Activated CD8-positive, alpha-beta memory T cell treated with anti-CD3 and anti-CD28 coated beads, Interleukin-2, amount 50 U/mL, for 1 hour (primary cell): ENCODE measurements around the gene CLEC11A.
"Not testable (repeated sequence)": the region's sequence is repeated elsewhere in the genome, so short reads cannot be mapped to it uniquely, and the experiment has no call there.

Source experiments
- DNase-seq: peaks from one replicate; pipeline ENCODE4 v3.0.0-alpha.2; 2020; ENCODE audit errors: extremely low read depth

The CLEC11A gene

GRCh38 chr19:50721441-50722137 is 1.6 kb upstream of the CLEC11A start:
- DNase-seq: no peak

DNA sequence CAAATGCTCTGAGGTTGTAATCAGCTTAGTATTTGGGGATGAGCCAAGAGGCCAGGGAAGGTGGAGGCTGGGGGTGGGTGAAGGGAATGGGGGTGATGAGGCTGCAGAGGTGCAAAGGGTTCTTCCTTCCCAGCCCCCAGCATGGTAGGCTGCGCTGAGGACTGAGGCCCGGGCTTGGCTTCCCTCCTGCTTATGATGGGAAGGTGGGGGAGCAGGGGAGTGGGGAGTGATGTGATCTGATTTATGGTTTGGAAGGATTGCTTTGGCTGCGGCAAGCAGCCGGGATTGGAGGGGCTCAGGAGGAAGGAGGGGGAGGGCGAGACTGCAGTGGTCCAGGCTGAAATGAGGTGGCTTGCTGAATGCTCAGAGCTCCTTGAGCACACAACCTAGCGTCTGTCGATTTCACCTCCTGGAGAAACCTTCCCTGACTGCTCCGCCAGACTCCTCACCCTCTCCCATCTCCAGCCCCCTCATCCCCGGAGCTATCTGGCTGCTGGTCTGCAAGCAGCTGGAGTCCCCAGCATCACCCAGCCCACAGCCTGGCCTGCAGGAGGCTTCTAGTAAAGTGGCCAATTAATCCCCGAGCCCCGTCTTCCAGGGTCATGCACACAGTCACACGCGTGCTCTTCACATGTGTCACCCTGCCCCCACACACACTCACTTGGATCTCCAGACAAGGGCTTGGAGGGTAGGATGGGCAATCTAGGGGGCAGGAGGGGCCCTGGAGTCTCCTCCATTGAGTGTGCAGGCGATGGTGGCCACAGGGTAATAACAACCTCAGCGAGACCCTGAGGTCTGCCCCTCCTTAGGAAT is 757 bp upstream of the CLEC11A start:
- no peak for DNase-seq

DNA sequence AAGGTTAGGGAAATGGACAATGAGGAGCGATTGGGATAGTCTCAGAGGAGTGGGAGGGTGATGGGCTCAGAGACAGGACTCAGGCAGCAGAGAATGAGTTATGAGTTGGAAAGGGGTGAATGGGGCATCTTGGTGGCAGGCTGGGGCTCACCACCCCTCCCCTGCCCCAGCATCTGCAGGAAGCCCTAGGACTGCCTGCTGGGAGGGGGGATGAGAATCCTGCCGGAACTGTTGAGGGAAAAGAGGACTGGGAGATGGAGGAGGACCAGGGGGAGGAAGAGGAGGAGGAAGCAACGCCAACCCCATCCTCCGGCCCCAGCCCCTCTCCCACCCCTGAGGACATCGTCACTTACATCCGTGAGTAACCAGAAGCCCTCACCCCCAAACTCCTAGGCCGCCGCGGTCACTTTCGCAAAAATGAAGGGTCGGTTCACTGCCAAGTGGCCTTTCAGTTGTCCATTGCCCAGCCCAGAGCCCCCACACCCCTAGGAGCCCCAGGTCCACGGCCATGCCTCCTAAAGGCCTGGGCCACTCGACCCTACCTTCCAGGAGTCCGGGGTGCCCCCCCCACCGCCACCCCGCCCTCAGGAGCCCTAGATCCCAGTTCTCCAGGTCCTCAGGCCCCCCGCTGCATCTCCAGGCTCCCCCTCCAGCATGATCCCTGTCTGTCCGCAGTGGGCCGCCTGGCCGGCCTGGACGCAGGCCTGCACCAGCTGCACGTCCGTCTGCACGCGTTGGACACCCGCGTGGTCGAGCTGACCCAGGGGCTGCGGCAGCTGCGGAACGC is 764 bp downstream of the CLEC11A start:
- no peak for DNase-seq

GRCh38 chr19:50724522-50725217 is 1.5 kb downstream of the CLEC11A start:
- peak; percentile 94 for DNase-seq

DNA sequence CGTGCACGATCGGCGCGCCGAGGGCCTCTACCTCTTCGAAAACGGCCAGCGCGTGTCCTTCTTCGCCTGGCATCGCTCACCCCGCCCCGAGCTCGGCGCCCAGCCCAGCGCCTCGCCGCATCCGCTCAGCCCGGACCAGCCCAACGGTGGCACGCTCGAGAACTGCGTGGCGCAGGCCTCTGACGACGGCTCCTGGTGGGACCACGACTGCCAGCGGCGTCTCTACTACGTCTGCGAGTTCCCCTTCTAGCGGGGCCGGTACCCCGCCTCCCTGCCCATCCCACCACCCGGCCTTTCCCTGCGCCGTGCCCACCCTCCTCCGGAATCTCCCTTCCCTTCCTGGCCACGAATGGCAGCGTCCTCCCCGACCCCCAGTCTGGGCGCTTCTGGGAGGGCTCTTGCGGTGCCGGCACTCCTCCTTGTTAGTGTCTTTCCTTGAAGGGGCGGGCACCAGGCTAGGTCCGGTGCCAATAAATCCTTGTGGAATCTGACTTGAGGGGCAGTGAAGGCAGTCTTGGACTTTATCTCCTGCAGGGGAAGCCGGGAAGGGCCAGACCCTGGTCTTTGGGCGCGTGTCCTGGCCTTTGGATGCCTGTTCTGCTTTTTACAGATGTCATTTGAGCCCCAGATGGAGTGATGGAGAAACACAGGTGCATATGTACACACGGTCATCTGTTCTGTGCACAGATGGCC is 2.2 kb downstream of the CLEC11A start:
- no peak for DNase-seq

GRCh38 chr19:50725911-50726230 is 2.7 kb downstream of the CLEC11A start:
- no peak for DNase-seq

DNA sequence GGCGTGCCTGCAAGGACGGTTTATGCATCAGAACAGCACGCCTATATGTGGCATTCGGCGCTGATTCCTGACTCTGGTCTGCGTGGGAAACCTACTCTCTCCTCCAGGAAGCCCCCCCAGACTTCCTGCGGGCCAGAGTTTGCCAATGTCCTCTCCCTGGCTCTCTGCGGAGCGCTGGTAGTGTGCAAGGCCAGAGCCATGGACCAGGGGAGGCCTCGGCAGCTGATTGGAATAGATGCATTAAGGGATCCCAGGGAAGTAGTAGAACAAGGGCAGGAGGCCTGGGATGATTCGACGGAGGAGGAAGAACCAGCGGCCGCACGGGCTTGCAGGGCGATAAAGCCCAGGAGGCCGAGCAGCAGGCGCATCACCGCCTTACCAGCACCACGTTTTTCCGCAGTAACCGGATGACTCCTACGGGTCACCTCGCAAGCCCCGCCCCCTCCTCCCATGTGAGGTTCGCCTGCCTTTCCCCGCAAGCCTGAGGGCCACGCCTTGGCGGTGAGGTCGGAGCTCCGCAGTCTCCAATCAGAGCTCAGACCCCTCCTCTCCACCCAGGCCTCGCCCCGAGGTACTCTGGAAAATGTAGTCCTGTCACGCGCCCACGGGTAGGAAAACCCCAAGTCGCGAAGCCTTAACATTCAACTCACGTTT is 5.0 kb downstream of the CLEC11A start:
- peak; percentile 61 for DNase-seq

- DNase-seq: no peak
Observed at GRCh38 chr19:50729894-50730293, 6.7 kb downstream of the CLEC11A start.

DNA sequence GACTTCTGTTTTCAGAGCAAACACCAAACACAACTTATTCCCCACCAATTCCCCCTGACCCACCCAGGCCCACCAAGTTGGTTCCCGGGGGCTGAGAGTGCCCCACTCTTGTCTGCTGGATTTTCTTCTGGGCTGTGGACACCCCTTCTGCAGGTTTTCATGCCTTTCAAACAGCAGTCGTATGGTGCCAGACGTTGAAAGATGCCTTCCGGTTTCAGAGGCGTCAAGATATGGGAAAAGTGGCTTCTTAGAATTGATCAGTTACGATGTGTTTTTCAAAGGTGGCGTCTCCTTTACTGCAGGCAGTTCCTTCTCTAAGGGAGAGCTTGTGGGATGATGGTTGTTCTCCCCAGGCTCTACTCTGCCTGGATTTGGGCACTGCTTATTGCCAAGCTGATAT is 12.7 kb downstream of the CLEC11A start:
- no peak for DNase-seq

- DNase-seq: no peak
Observed at GRCh38 chr19:50736338-50736737, 13.2 kb downstream of the CLEC11A start.

DNA sequence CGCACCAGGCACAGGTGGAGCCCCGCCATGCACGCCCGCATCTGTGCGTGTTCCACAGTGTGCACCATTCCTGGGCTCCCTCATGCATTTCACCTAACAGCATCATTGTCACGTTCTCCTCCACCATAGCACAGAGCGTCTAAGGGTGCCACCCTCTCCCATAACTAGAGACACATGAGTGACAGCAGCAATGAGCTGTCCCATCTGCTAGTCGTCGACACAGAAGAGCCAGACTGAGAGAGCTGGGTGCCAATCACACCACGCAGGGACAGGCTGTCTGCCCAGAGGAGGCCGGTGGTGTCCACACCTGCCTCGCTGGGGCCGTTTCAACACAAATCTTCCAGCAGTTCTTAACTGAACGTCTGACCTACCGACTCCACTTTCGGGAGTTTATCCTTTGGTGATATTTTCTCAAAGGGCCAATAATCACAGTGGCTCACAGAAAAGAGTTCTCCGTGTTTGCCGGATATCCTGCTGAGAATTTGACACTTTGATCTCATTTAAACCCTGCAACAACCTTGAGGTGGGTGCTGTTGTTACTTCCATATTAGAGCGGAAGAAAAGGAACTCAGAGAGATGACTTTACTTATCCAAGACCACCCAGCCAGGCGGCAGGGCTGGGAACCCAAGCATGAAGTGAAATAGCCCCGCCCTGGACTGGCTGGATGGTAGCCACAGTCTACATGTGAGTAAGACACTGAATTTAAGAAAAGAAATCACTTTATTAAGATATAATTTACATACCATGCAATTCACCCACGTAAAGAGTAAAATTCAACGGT is 16.2 kb downstream of the CLEC11A start:
- DNase-seq: no peak

GRCh38 chr19:50739914-50740426 is 16.8 kb downstream of the CLEC11A start:
- DNase-seq: no peak

- DNase-seq: no peak
Observed at GRCh38 chr19:50741179-50741933, 18.2 kb downstream of the CLEC11A start.

DNA sequence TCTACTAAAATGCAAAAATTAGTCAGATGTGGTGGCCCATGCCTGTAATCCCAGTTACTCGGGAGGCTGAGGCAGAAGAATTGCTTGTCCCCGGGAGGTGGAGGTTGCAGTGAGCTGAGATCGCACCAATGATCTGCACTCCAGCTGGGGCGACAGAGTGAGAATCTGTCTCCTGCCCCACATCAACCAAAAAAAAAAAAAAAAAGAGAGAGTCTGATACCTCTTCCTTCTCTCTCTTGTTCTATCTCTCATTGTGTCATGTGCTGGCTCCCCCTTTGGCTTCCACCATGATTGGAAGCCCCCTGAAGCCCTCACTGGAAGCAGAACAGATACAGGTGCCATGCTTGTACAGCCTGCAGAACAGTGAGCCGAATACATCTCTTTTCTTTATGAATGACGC is 20.4 kb downstream of the CLEC11A start:
- DNase-seq: no peak

- DNase-seq: no peak
Observed at GRCh38 chr19:50745221-50745620, 22.1 kb downstream of the CLEC11A start.

- not testable (repeated sequence) for DNase-seq
Observed at GRCh38 chr19:50747141-50747540, 24.0 kb downstream of the CLEC11A start.

DNA sequence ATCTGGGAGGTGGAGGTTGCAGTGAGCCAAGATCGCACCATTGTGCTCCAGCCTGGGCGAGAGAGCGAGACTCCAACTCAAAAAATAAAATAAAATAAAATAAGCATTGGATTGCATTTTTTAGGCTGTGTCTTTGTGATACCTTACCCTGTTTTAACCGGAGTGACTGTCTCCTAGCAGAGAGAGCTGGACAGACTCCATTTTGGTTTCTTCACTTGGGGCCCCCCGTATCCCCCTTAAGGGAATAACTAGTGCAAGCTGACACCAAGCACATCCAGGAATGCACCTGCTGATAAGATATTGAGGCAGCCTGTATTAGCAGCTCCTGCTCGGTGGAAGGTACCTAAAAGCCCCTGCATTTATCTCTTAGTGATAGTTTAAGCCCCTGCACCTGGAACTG is 26.3 kb downstream of the CLEC11A start:
- DNase-seq: no peak

DNA sequence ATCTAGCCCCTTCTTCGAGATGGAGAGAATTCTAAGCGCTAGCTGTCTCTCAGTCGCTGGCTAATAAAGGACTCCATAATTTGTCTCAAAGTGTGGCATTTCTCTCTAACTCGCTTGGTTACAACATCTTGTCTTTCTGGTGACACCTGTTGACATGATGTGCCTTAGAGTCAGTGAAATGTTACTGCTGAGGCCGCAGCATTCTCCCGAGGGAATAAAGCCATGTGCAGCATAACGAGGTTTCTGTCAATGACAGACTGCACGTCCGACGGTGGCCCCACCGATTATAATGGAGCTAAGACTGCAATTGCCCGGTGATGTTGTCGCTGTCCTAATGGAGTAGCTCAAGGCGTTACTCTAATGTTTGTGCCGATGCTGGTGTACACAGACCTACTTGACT is 26.8 kb downstream of the CLEC11A start:
- no peak for DNase-seq

DNA sequence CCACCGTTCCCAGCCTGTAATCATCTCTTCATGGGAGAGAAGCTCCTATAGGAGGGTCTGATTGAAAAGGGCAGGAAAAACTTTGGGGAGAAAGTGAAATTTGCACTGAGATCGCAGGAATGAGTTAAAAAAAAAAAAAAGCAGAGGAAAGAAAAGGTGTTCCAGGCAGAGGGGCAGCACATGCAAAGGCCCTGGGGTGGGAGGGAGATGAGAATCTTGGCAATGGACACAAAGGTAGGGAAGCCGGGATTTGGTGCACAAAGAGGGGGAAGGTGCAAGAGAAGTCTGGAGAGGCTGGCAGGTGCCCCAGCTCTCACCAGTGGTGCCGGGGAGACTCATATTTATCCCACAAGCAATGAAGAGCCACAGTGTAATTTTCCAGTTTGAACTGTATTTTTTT is 30.7 kb downstream of the CLEC11A start:
- DNase-seq: no peak
